ENCODE data around the gene CRTC3.

CRTC3 gene

DNA sequence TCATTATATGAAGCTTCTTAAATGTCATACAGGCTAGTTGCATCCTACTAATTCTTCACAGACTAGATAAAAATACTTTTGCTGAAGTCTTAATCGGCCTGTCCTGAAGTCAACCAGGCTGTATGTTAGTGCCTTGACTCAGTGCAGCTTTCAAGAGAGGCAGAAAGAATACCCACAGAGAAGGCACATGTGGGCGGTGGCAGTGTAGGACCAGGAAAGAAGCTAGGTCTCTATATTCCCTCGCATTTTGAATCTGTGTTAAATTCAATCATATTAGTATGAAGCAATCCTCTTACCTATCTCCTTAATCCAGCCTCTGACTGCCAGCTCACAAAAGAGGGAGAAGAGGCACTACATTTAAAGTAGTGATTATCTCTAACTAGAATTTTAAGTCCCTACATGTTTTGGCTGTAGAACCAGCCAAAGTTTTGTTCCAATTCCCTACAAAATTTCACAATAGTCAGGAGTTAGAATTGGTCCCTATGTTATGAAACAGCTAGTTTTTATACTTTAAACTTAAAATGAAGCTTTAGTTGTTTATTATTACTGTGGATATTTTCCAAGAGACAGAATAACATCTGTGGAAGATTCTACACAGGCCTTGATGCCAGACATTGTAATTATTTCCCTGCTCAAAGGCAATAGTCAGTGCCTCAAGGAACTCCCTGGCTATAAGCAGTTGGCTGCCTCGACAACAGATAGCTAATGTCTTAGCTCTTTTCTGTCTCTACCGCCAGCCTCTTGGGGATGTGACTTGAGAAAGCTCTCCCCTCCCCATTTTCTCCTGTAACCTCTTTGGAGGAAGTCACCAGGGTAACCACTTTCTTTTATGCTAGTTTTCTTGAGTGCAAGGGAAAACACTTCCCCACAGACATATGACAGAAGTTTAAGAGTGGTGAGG, 31.9 kb downstream of the CRTC3 start:
- no peak for DNase-seq (ENCODE audit: low read depth in 3 of 3, low spot score in 1 of 3)

DNA sequence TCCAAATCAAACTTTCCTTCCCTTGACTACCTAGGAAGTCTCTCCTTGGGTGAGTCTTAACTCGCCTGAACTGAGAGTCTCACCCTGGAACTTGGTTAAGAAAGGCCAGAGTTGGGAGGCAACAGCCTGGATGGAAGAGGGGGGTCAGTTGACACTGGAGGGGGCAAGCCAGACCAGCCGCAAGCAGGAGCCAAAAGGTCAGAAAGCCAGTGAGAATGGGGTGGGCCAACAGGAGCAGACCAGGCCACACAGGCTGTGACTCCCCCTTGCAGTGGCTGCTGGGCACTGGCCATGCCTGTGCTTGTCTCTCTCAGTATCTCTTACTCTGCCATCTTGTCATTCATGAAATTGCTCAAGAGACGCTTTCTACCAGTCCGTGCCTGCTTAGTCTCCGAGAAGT, 32.9 kb downstream of the CRTC3 start:
- DNase-seq (ENCODE audit: low read depth in 3 of 3, low spot score in 1 of 3), result no peak

DNA sequence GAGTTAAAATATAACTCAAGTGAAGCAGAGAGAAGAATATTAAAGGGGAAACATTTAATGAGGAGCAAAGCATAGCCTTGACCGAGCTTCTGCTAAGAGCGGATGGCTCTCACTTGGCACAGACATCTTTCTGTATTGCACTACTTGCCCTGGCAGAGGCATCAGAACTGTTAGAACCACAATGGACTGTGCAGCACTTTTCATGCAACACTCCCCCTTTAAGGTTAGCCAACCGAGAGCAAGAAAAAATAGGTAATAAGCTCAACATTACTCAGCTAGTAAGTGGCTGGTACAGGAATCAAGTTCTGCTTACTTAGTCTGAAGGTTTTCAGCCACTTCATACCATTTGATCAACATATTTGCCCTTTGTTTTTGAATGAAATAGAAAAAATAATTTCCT, 33.7 kb downstream of the CRTC3 start:
- no peak for DNase-seq (ENCODE audit: low read depth in 3 of 3, low spot score in 1 of 3)

DNA sequence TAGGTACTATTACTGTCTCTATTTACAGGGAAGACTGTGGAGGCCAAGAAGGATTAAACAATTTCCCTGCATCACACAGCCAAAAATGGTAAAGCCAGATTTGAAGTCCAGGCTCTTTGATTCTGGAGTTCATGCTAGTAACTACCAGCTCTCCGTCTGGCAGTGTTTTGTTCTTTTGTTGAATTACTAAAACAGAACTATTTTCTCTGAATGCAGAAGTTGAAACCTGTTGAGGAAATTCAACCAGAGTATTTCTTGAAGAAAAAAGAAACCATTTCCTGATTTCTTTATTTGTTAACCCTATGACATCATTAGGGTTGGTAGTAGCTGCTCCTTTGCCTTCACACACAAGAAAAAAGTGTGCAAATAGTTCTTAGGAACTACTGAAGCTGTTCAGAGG, 34.3 kb downstream of the CRTC3 start:
- no peak for DNase-seq (ENCODE audit: low read depth in 3 of 3, low spot score in 1 of 3)

DNA sequence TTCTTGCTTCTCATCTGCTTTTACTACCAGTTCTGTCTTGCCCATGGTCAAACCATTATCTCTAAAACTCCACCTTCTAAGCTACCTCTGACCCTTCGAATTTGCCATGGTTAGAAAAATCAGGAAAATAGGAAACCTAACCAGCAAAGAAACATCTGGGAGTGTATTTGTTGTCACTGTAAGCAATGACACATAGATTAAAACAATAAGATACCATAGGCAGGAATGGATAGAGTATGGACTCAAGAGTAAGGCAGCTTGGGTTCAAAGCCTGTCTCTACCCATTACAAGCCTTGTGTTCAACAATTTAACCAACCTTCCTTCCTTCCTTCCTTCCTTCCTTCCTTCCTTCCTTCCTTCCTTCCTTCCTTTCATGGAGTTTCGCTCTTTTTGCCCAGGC, 34.9 kb downstream of the CRTC3 start:
- no peak for DNase-seq (ENCODE audit: low read depth in 3 of 3, low spot score in 1 of 3)

DNA sequence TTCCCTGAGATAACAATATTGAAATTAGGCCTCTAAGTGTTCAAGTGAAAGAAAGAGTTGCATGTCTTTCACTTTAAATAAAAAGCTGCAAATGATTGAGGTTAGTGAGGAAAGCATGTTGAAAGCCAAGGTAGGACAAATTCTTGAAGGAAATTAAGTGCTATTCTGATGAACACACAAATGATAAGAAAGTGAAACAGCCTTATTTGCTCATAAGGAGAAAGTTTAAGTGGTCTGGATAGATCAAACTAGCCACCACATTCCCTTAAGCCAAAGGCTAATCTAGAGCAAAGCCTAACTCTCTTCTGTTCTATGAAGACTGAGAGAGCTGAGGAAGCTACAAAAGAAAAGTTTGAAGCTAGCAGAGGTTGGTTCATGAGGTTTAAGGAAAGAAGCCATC, 36.1 kb downstream of the CRTC3 start:
- DNase-seq (ENCODE audit: low read depth in 3 of 3, low spot score in 1 of 3), result no peak

DNA sequence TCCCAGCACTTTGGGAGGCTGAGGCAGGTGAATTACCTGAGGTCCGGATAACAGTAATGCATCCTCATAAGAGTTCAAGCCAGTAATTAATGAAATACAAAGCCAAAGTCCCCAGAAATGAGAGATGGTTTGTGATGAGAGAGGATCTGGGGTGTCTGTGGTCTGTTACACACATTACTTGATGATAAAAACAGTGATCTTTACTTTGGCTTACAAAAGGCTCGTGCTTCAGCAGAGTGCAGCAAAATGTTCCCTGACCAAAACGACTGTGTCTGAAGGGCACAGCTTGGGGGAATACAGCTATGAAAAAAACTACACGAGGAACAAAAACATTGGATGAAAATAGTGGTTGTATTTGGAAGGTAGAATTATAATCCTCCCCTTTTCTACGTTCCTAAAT, 40.9 kb downstream of the CRTC3 start:
- DNase-seq (ENCODE audit: low read depth in 3 of 3, low spot score in 1 of 3), result no peak

DNA sequence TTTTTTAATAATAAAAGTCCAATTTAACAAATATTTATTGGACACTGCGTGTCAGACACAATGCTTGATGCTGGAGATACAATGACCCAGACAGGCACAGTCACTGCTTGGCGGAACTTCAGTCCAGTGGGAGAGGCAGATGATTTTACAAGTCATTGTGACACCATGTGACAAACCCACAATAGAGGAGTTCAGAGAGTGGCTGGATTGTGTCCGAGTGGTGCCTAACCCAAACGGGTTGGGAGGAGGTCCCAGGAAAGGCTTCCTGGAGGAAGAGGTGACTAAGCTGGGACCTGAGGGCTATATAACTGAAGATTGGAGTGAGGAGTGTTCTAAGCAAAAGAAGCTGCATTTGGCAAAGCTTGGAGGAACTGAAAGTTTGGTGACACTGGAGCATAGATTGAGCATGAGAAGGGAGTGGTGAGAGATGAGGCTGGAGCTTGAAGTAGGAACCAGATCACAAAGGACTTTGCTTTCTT, 41.4 kb downstream of the CRTC3 start:
- DNase-seq (ENCODE audit: low read depth in 3 of 3, low spot score in 1 of 3), result no peak

DNA sequence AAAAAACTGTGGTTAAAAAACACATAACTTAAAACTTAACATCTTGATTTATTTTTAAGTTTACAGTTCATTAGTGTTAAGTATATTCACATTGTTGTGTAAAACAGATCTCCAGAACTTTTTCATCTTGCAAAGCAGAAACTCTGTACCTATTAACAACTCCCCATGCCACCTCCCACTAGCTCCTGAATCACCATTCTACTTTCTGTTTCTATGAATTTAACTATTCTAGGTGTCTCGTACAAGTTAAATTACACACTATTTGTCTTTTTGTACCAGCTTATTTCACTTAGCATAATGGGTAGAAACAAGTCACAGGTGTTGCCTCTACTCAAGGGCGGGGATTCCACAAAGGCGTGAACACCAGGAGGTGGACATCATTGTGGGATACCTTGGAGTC, 43.2 kb downstream of the CRTC3 start:
- no peak for DNase-seq (ENCODE audit: low read depth in 3 of 3, low spot score in 1 of 3)

DNA sequence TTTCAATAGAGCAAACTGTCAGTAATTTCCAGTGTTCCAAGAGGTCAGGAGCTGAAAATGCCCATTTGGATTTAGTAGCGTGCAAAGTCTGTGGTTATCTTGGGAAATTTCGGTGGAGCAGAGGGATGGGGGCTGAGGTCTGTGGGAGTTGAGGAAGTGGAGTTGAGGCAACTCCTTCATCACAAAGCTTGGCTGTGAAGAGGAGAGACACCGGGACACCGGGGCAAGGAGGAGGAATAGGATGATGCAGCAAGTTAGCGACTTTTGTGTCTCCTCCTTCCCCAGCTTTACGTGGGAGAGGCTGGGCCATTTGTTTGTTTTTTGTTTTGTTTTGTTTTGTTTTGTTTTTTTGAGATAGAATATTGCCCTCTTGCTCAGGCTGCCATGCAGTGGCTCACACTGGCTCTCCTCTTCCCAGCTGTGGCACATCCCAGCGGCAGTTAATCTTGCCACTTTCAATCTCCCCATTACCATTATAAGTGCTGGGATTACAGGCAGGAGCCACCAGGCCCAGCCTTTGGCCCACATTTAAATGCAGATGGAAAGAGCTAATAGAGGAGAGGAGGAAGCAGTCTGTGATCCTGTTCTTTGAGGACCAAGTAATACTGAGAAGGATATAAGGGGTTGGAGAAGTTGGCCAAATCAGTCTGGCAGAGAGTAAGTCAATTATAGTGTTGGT, 47.1 kb downstream of the CRTC3 start:
- DNase-seq (ENCODE audit: low read depth in 3 of 3, low spot score in 1 of 3), result no peak

DNA sequence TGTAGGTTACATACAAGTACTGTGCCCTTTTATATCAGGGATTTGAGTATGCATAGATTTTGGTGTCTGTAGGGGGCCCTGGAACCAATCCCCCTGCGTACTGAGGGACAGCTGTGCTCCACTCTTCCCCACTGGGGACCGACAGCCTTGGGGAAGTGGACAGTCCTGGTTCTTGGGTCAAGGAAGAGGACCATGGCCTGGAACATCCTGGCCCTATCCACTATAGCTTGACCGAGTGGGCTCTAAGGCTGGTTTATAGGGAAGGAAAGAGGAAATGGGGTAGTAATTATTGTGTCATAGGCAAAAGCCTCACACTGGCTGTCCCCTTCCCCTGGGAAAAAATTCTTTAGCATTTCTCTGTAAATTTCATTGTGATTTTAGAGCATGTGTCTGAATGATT, 49.5 kb downstream of the CRTC3 start:
- no peak for DNase-seq (ENCODE audit: low read depth in 3 of 3, low spot score in 1 of 3)

DNA sequence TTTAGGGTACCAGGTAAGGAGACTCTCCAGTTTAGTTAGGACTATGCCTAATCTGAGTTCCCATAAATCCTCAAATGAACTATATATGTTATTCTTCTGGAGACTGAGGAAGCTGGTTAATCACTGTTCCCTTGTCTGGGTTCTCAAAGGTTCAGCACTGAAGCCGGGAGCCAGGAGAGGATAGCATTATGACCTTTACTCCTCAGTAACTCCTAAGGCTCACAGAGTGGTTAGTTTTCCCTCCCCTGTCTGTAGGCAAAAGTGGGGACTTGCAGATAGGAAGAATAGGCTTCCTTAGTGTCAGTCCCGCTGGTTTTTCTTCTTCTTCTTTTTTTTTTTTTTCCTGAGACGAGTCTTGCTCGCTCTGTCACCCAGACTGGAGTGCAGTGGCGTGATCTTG, 50.4 kb downstream of the CRTC3 start:
- DNase-seq (ENCODE audit: low read depth in 3 of 3, low spot score in 1 of 3), result no peak

DNA sequence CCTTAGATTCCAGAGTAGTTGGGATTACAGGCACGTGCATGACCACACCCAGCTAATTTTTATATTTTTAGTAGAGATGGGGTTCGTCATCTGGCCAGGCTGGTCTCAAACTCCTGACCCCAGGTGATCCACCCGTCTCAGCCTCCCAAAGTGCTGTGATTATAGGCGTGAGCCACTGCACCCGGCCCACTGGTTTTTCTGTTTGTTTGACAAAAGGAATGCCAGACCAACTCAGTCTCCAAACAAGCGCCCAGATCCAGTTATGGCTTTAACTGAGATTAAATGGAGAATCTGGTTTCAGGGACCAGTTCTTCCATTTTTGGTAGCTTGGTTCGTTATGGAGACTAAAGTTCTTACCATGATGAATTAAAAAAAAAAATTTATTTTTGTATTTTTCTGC, 50.8 kb downstream of the CRTC3 start:
- DNase-seq (ENCODE audit: low read depth in 3 of 3, low spot score in 1 of 3), result no peak

DNA sequence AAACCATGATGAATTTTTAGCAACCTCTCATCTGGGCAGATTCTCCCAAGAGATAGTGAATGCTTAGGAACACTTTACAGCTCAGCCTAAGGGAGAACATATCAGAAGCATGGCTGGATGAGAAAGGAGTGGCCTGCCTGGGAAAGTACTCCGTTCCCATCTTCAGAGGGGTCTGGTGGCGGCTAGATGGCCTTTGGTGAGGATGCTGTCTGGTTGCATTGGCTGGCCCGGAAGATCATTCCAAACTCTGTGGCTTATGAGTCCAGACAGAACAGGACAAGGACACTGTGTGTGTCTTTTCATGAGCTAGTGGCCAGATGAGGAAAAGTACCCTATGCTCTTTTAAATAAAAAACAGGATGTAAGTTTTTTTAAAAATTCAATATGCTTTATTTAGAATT, 51.2 kb downstream of the CRTC3 start:
- DNase-seq (ENCODE audit: low read depth in 3 of 3, low spot score in 1 of 3), result no peak

DNA sequence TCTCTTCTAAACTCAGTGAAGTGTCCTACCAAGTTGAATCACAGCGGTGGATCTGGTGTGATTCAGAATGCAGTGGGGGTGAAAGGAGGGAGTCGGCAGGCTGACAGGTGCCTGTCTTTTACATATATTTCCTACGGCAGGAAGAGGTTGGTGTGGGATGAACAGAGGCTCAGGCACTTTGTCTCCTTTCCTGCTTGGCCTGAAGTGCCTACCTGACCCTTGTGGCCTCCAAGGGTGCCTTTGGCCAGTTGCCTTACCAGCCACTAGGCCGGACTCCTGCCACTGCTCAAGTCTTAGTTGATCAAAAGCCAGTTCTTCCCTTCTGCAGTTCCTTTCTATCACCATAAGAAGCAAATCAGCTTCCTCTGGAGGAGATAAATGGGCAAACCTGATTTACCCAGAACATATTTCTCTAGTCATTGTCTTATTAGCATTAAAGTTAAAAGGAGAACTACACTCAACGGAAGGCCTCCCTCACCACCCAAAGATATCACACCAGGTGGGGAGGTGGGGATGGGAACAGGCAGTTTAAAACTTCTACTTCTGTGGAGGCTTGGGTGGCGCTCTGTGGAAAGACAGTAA, 52.1 kb downstream of the CRTC3 start:
- no peak for DNase-seq (ENCODE audit: low read depth in 3 of 3, low spot score in 1 of 3)

DNA sequence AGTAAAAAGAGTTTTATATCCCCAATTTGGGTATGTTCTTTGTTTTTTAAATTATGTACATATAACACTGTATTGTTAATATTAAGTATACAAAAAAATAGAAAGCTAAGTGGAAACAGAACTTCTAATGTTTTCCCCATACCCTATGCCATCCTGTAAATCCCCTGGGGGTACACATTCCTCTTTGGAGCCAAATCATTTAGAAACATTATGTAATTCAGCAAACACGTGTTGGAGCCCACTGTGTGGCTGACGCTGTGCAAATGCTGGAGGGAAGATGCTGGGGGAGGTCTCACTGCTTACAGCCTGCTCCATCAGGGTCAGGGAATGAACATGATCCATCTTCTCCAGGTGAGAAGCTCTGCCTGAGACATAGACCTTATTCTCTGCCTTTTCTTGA, 52.8 kb downstream of the CRTC3 start:
- no peak for DNase-seq (ENCODE audit: low read depth in 3 of 3, low spot score in 1 of 3)

DNA sequence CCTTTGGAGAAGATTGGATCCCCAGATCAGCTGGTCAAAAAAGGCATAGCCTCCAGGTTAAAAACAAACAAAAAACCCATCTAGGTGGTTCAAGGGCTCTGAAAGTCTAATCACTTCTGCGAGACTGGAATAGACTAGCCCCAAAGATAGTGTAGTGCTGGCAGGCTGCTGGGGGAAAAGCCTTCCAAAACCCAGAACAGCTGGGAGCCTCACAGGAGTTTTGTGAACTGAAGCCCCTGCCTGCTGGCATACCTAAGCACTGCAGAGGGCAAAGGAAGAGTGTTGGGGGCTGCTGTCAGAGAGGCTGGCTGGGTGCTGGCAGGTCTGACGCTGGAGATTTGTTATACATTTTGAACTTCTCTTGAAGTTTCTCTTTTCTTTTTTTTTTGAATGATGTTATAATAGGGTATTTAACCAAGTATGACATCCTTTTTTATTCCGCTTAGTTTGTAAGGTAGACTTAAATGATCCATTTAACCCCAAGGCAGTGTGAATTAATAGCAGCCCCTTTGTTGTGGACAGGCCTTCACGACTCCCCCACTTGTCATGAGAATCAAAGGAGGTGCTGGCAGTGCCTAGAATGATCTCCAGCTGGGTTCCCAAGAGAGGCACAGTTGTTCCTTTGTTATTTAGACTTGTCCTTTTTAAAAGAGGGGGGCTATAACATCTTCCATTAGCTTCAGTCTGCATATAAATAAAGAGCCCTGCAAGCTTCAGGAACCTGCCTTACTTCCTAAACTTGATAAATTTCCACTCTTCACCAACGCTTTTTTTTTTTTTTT, 53.9 kb downstream of the CRTC3 start:
- no peak for DNase-seq (ENCODE audit: low read depth in 3 of 3, low spot score in 1 of 3)

DNA sequence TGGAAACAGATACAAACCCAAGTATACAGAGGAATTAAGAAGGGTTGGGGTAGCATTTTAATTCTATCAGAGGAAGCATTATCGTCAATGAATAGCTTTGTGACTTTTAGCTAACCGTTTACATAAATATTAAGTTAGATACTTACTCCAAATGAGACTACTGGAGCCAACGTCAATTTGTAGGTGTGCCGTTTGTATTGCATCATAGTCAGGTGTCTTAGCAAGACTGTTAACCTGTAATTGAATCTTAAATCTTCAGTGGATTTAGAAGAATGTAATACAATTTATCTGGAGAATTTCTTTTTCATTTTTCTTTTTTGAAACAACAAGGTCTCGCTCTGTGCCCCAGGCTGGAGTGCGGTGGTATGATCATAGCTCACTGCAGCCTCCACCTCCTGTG, 55.1 kb downstream of the CRTC3 start:
- no peak for DNase-seq (ENCODE audit: low read depth in 3 of 3, low spot score in 1 of 3)

DNA sequence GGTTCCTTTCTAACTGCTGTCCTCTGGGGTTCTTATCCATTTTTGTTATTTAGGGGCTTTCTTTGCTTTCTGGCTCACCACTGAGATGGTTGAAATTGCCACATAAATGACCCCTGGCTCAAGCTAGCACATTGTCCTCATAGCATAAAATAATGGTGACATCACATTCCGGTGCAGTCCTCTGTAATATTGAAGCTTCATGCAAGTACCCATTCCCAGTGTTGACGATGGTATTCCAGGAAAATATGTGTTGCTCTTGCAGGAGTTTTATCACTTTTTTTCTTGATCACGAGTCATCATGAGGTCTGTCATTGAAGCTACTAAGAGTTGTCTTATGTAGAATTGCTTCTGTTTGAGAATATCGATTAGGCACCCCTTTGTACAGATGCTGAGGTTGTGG, 56.1 kb downstream of the CRTC3 start:
- no peak for DNase-seq (ENCODE audit: low read depth in 3 of 3, low spot score in 1 of 3)

DNA sequence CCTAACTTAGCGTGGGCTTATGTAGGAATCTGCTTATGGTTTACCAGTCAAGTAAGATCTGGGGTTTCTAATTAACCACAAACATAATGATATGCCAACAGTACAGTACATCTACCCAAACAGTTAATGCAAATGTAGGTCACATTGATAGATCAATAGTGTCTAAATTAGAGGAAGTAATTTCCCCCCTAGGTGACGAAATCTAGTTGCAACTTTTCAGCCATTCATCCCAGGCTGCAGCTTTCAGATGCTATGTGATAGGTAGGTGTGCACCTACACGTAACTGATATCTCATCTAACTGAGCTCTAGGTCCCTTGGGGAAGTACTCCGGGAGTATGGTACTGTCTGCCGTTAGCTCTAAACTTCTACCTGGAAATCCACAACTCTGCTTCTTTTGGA, 57.2 kb downstream of the CRTC3 start:
- no peak for DNase-seq (ENCODE audit: low read depth in 3 of 3, low spot score in 1 of 3)

DNA sequence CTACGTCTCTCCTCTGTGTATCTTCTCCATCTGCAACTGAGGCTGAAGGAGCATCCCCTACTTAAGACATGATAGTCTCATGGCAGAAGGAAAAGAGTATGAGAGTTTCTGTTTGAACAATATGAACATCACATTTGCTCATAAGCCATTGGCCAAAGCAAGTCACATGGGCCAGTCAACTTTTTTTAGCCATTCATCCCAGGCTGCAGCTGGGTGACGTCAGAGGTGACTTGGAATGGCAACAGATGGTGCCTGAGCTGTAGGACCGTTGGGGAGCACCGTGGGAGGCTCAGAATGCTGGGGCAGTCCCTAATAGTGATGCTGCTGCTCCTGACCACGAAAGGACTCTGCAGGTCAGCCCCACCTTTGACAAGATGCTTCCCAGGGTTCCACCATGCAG, 58.7 kb downstream of the CRTC3 start:
- DNase-seq (ENCODE audit: low read depth in 3 of 3, low spot score in 1 of 3), result no peak

DNA sequence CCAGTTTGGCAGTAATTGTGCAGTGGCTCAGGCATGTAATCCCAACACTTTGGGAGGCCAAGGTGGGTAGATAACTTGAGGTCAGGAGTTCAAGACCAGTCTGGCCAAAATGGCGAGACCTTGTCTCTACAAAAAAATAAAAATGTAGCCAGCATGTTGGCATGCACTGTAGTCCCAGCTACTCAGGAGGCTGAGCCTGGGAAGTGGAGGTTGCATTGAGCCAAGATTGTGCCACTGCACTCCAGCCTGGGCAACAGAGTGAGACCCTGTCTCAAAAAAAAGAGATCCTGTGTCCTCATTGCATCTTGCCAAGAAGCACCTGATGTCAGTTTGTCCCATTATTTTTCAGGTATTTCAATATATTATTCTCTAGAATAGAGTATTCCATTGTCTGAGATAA, 61.8 kb downstream of the CRTC3 start:
- no peak for DNase-seq (ENCODE audit: low read depth in 3 of 3, low spot score in 1 of 3)
